ENCODE results near the gene OTX2.

The OTX2 gene

GRCh38 chr14:56796259-56796658, 14.0 kb downstream of the OTX2 start:
- no peak for DNase-seq (ENCODE audit: low read depth)

- no peak for DNase-seq (ENCODE audit: low read depth)
These were observed 15.0 kb downstream of the OTX2 start for GRCh38 chr14:56795284-56795622.

GRCh38 chr14:56794557-56795283, 15.6 kb downstream of the OTX2 start:
- no peak for DNase-seq (ENCODE audit: low read depth)

- DNase-seq (ENCODE audit: low read depth): no peak
These were observed 16.2 kb downstream of the OTX2 start for GRCh38 chr14:56794088-56794556.

- no peak for DNase-seq (ENCODE audit: low read depth)
These were observed 20.3 kb downstream of the OTX2 start for GRCh38 chr14:56789955-56790354.

GRCh38 chr14:56787530-56787929, 22.7 kb downstream of the OTX2 start:
- no peak for DNase-seq (ENCODE audit: low read depth)

- DNase-seq (ENCODE audit: low read depth): no peak
These were observed 27.6 kb downstream of the OTX2 start for GRCh38 chr14:56782711-56783110.

- no peak for DNase-seq (ENCODE audit: low read depth)
These were observed 35.8 kb downstream of the OTX2 start for GRCh38 chr14:56774503-56774902.

- no peak for DNase-seq (ENCODE audit: low read depth)
These were observed 39.8 kb downstream of the OTX2 start for GRCh38 chr14:56770512-56770911.

- DNase-seq (ENCODE audit: low read depth): no peak
These were observed 49.9 kb downstream of the OTX2 start for GRCh38 chr14:56760164-56760914.

- no peak for DNase-seq (ENCODE audit: low read depth)
These were observed 50.6 kb downstream of the OTX2 start for GRCh38 chr14:56759633-56760032.

GRCh38 chr14:56759094-56759493, 51.2 kb downstream of the OTX2 start:
- no peak for DNase-seq (ENCODE audit: low read depth)

GRCh38 chr14:56754921-56755320, 55.4 kb downstream of the OTX2 start:
- DNase-seq (ENCODE audit: low read depth): no peak

GRCh38 chr14:56753396-56753795, 56.9 kb downstream of the OTX2 start:
- DNase-seq (ENCODE audit: low read depth): no peak

- DNase-seq (ENCODE audit: low read depth): no peak
These were observed 57.9 kb downstream of the OTX2 start for GRCh38 chr14:56752428-56752827.

- no peak for DNase-seq (ENCODE audit: low read depth)
These were observed 58.8 kb downstream of the OTX2 start for GRCh38 chr14:56751471-56751870.
